DMS53 treated with DMSO at 0.1 percent for 48 hours (cell line): ENCODE measurements around the gene ERFL.
"Not testable (repeated sequence)": the region's sequence is repeated elsewhere in the genome, so short reads cannot be mapped to it uniquely, and the experiment has no call there.

Experiments
- DNase-seq: peaks from one replicate; lab custom pipeline; 2025; ENCODE audit not compliant: unreplicated experiment; lab: John Stamatoyannopoulos, UW

Gene ERFL

GRCh38 chr19:41914424-41914834 lies 13.8 kb downstream of the ERFL start:
- not testable (repeated sequence) for DNase-seq

GRCh38 chr19:41913538-41914423 lies 14.5 kb downstream of the ERFL start:
- DNase-seq, result no peak

GRCh38 chr19:41912899-41913537 lies 15.2 kb downstream of the ERFL start:
- DNase-seq, result no peak

GRCh38 chr19:41911889-41912731 lies 16.1 kb downstream of the ERFL start:
- DNase-seq, result no peak

- DNase-seq, result no peak
Observed at GRCh38 chr19:41910992-41911888, 17.0 kb downstream of the ERFL start.

DNA sequence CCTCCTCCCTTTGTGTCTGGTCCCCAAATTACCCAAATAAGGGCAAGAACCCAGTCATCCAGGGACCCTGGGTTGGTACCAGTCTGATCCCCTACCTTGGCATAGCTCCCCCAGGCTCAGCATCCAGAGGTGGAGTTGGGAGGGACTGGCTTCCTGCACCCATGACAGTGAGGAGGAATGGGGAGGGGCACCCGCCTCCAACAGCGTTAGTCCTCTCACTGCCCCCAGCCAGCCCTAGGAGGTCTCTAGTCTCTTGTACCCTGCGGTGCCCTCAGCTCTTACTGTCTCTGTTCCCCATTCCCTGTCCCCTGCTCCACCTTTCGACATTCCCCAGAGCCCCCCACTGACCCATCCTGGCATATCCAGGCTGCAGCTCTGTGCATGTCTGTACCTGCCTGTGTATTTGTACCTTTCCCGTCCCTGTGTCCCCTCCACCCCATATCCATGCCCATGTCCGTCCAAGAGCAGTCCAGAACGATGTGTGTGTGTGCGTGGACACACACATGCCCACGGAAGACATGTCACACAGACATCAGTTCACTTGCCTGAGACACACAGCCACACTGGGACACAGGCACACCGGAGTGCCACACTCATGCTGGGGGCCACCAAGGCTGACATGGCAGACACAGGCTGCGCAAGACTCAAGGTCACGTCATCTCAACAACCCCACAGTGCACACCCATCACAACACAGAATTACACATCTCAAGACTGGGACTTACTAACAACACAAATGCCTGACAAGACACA lies 17.8 kb downstream of the ERFL start:
- no peak for DNase-seq

GRCh38 chr19:41909706-41910105 lies 18.5 kb downstream of the ERFL start:
- no peak for DNase-seq

GRCh38 chr19:41908724-41909464 lies 19.4 kb downstream of the ERFL start:
- DNase-seq, result no peak

- DNase-seq, result no peak
Observed at GRCh38 chr19:41907994-41908615, 20.1 kb downstream of the ERFL start.

DNA sequence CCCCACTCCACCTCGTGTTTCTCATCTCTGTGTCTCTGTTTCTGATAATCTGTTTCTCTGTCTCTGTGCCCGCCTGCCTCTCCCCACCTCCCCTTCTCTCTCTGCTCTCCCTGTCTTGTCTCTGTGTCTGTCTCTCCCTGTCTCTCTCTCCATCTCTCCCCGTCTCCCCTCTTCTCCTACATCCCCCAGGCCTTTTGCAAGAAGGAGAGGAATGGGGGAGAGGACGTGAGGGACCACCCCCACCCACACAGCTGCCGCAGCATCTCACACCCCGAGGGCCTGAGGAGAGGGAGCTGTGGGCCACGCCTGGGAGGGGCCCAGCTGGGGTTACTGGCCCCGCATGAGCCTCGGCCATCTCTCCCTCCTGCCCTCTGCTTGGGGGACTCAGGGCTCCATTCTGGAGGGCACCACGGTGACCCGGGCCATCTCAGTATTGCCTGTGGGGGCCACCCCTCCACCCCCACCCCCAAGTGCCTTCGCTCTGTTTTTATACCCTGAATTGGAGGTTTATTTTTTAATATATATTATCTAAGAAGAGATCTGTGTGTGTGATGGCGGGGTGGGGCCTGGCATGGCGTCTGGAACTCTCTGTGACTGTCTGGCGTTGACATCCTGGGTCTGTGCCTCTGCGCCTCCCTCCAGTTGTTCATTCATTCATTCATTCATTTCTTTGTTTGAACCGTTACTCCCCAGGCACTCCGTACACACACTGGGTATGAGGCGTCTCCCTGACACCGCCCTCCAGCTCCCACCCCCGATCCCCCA lies 21.2 kb downstream of the ERFL start:
- no peak for DNase-seq

DNA sequence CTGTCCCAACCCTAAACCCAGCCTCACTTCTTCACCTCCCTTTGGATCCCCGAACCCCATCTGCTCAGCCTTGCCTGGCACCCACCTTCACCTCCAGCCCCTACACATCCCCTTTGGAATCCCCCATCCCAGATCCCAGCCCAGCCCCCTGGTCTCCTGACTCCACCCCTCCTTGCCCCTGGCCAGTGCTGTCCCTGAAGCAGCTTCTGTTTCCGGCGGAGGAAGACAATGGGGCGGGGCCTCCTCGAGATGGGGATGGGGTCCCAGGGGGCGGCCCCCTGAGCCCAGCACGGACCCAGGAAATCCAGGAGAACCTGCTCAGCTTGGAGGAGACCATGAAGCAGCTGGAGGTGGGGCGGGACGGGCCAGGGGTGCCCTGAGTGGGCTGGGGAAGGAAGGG lies 22.0 kb downstream of the ERFL start:
- no peak for DNase-seq

- DNase-seq, result no peak
Observed at GRCh38 chr19:41905273-41906002, 22.8 kb downstream of the ERFL start.

DNA sequence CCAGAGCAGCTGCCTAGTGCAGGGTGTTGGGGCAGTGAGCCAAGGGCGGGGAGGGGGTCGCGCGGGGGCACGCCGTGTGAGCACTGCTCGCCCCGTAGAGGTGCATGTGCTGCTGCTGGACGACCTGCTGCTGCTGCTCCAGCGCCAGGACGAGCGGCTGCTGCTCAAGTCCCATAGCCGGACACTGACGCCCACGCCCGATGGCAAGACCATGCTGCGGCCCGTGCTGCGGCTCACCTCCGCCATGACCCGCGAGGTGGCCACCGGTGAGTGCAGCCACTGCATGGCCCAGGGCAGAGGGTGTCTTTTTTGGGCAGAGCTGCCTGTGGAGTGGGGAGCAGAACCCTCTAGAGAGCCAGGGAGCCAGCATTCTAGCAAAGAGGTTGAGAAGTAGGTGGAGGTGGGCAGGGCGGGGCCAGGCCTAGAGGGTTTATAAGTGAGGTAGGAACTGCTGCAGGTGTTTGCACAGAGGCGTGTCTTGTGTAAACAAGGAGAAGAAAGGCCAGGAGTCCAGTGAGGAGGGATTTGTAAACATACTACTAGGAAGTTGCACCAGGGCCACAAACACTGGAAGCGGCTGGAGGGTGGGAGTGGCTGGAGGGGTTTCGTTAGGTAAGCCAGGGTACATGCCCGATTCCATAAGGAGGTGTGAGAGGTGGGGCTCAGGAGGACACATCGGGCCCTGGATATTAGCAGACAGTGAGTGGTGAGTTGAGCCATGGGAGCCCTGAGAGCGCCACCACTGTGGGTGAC lies 24.0 kb downstream of the ERFL start:
- DNase-seq, result peak; percentile 97

DNA sequence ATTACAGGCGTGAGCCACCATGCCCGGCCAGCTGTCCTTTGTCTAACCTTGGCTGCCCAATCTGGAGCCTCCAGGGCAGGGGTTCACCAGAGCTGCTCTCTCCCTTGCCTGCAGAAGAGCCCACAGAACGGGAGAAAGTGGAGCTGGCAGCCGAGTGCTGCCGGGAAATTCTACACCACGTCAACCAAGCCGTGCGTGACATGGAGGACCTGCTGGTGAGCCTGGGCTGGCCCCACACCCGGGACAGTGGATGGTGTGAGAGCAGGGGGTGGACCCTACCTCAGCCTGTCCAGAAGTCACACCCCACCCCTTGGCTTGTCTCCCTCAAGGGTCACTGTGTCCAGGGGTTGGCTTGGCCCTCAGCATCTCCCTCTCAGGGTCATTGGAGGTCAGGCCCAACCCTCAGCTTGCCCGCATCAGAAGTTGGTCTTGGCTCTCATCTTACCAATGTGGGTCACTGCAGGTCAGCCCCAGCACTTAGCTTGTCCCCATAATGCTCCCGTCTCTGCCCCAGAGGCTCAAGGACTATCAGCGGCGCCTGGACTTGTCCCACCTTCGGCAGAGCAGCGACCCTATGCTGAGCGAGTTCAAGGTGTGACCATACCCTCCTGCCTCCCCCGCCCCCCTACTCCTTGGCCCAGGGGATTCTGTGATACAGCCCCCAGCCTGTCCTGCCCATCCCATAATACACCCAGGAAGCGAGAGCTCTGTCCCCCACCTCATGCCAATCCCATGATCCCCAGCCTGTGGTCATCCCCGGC lies 24.9 kb downstream of the ERFL start:
- DNase-seq, result no peak

DNA sequence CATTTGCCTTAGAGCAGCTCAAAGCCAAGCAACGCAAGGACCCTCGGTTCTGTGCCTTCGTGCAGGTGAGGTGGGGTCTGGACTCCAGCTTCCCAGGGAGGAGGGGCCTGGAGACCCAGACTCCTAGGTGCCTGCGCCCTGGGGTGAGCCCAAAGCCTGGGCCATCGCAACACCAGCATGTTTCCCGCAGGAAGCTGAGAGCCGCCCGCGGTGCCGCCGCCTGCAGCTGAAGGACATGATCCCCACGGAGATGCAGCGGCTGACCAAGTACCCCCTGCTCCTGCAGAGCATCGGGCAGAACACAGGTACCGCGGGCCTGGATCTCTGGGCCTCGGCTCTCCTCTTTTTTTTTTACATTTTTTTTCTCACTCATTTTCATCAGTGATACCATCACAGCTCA lies 25.7 kb downstream of the ERFL start:
- DNase-seq, result no peak
